Measurements from ENCODE around the gene NOB1. TPM values are rescaled to one million over a fixed set of nuclear protein-coding genes. Genes with fewer than 3 reads are reported as not detected.
"Not testable (repeated sequence)": the region's sequence is repeated elsewhere in the genome, so short reads cannot be mapped to it uniquely, and the experiment has no call there.

NOB1 gene
- total RNA-seq, 1 experiment from 2014 or later: 172 TPM

DNA sequence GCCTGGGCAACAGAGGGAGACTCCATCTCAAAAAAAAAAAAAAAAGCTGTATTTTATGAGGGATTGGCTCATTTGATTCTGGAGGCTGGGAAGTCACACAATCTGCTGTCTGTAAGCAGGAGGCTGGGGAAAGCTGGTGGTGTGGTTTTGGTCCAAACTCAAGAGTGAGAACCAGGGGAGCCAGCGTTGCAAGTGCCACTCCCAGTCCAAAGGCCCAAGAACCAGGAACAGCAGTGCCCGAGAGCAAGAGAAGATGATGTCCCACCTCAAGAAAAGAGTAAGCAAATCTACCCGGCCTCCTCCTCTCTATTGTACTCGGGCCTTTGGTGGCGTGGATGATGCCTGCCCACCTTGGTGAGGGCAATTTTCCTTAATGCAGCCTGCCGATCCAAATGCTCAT lies 22.6 kb downstream of the NOB1 start:
- Histone ChIP-seq H3K9ac (ENCODE audit: low read length) (no peak overlapping the region), H3K9me3 (ENCODE audit: control insufficient read depth in 1 of 2, insufficient read depth in 1 of 2, low read depth in 1 of 2, low read length in 2 of 2) (no peaks in the 10 kb centered on the region), H3K79me2 (ENCODE audit: insufficient read depth, low read length) (peaks cover 7% of the 10 kb centered on the region; the same call in 1 of the 2 replicates), H3K4me1 (ENCODE audit: control insufficient read depth in 1 of 2, insufficient read depth in 2 of 2, low read length in 2 of 2) (peaks cover 18 to 19% of the 10 kb centered on the region in 2 experiments), H2AFZ (ENCODE audit: low read depth, low read length, poor library complexity, severe bottlenecking) (no peak overlapping the region), H3K4me3 (replicated peaks in 1 of 2; ENCODE audit: low read depth in 1 of 2, low read length in 2 of 2) (no peak overlapping the region), H3K4me2 (ENCODE audit: low read length) (no peak overlapping the region), H3K27me3 (ENCODE audit: insufficient read depth, low read length) (no peaks in the 10 kb centered on the region), H3K36me3 (ENCODE audit: control insufficient read depth in 1 of 2, insufficient read depth in 2 of 2, low read length in 2 of 2) (no peaks in the 10 kb centered on the region), H4K20me1 (ENCODE audit: insufficient read depth) (no peaks in the 10 kb centered on the region), H3K27ac (ENCODE audit: low read depth, low read length) (no peak overlapping the region), H3K9me2 (ENCODE audit: insufficient read depth) (no peaks in the 10 kb centered on the region)
- ChIA-PET POLR2A (no interaction called here), RAD21 (ENCODE audit: low non-redundant PET in 1 of 2, low total read pairs in 2 of 2, uncharacterized antibody in 2 of 2, unreplicated experiment in 2 of 2) (no interaction called here), CTCF (no interaction called here)
- no TSS peak for BruUV-seq (replicated peaks)
- intact Hi-C loops (cut with micrococcal nuclease): no loop called here
- DNase-seq (ENCODE audit: low read depth, low spot score) (no peak), ATAC-seq (no peak)
- TF ChIP-seq ATF3 (IDR thresholded peaks at IDR 0.05): no peak
- TF ChIP-seq ELF1 (IDR thresholded peaks at IDR 0.05; ENCODE audit: borderline replicate concordance, low read depth): no peak
- no peak for TF ChIP-seq ZBTB33 (IDR thresholded peaks at IDR 0.05; ENCODE audit: extremely low read depth, insufficient replicate concordance, low read length)
- no peak for TF ChIP-seq RAD21 (IDR thresholded peaks at IDR 0.05; ENCODE audit: low read depth)
- no peak for TF ChIP-seq SRF (IDR thresholded peaks at IDR 0.05; ENCODE audit: low read depth)
- no peak for TF ChIP-seq CEBPB (IDR thresholded peaks at IDR 0.05; ENCODE audit: low read depth)
- TF ChIP-seq TCF7L2 (IDR thresholded peaks at IDR 0.05; ENCODE audit: borderline replicate concordance, extremely low read depth, insufficient read depth, insufficient read length): no peak
- no peak for TF ChIP-seq EGR1 (IDR thresholded peaks at IDR 0.05; ENCODE audit: low read depth)
- TF ChIP-seq JUND (IDR thresholded peaks at IDR 0.05): no peak
- no peak for TF ChIP-seq EZH2phosphoT487 (IDR thresholded peaks at IDR 0.05; ENCODE audit: borderline replicate concordance)
- no peak for TF ChIP-seq REST (IDR thresholded peaks at IDR 0.05; ENCODE audit: low read depth)
- TF ChIP-seq ZFX (IDR thresholded peaks at IDR 0.05): no peak
- no peak for TF ChIP-seq POLR2AphosphoS5 (IDR thresholded peaks at IDR 0.05; ENCODE audit: low read depth, low read length)
- no peak for TF ChIP-seq ZNF274 (IDR thresholded peaks at IDR 0.05; ENCODE audit: low read depth, low read length)
- no peak for TF ChIP-seq SIN3A (IDR thresholded peaks at IDR 0.05; ENCODE audit: low read depth)
- TF ChIP-seq, protein P1, sequence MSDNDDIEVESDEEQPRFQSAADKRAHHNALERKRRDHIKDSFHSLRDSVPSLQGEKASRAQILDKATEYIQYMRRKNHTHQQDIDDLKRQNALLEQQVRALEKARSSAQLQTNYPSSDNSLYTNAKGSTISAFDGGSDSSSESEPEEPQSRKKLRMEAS (IDR thresholded peaks at IDR 0.05): no peak
- no peak for TF ChIP-seq FOSL1 (IDR thresholded peaks at IDR 0.05; ENCODE audit: low read depth)

DNA sequence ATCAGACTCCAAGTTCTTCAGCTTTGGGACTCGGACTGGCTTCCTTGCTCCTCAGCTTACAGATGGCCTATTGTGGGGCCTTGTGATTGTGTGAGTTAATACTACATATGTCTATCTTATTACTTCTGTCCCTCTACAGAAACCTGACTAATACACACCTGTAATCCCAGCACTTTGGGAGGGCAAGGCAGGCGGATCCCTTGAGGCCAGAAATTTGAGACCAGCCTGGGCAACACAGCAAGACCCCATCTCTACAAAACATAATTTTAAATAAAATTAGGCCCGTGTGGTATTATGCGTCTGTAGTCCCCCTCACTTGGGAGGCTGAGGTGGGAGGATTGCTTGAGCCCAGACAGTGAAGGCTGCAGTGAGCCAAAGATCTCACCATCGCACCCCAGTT lies 23.4 kb downstream of the NOB1 start:
- intact Hi-C loops (cut with micrococcal nuclease); BruUV-seq (replicated peaks); H3K9me3 ChIP-seq (ENCODE audit: control insufficient read depth in 1 of 2, insufficient read depth in 1 of 2, low read depth in 1 of 2, low read length in 2 of 2); H2AFZ ChIP-seq (ENCODE audit: low read depth, low read length, poor library complexity, severe bottlenecking); H3K36me3 ChIP-seq (ENCODE audit: control insufficient read depth in 1 of 2, insufficient read depth in 2 of 2, low read length in 2 of 2); H3K27me3 ChIP-seq (ENCODE audit: insufficient read depth, low read length); RAD21 ChIA-PET (ENCODE audit: low non-redundant PET in 1 of 2, low total read pairs in 2 of 2, uncharacterized antibody in 2 of 2, unreplicated experiment in 2 of 2); H3K4me2 ChIP-seq (ENCODE audit: low read length); H4K20me1 ChIP-seq (ENCODE audit: insufficient read depth); H3K9me2 ChIP-seq (ENCODE audit: insufficient read depth); ATAC-seq; H3K79me2 ChIP-seq (ENCODE audit: insufficient read depth, low read length); DNase-seq (ENCODE audit: low read depth, low spot score); H3K4me3 ChIP-seq (replicated peaks in 1 of 2; ENCODE audit: low read depth in 1 of 2, low read length in 2 of 2); H3K27ac ChIP-seq (ENCODE audit: low read depth, low read length); H3K9ac ChIP-seq (ENCODE audit: low read length); CTCF ChIA-PET: not testable (repeated sequence)
- peaks cover 20 to 27% of the 10 kb centered on the region in 2 experiments for H3K4me1 ChIP-seq (ENCODE audit: control insufficient read depth in 1 of 2, insufficient read depth in 2 of 2, low read length in 2 of 2)
- POLR2A ChIA-PET: interaction anchor here (1.1 kb wide), 1 partner anchor 28 kb away, joined by 3 read pairs; no protein-coding TSS in a partner anchor
